SH-SY5Y (cell line): Measurements from ENCODE around the gene CENPC.

Source experiments
- GATA2 ChIP-seq: IDR thresholded peaks from 2 replicates; pipeline ENCODE4 v1.6.1; 2011; ENCODE audit warnings: mild to moderate bottlenecking, low read depth, low read length
- GATA3 ChIP-seq: IDR thresholded peaks from 2 replicates; pipeline ENCODE4 v1.6.1; 2011; ENCODE audit warnings: low read depth, mild to moderate bottlenecking, low read length, moderate library complexity

- no peak for TF ChIP-seq GATA3
- TF ChIP-seq GATA2 = no peak
Measured at GRCh38 chr4:67522230-67522629, 23.1 kb downstream of the CENPC start.
